Pons (tissue), 1 donor: ENCODE measurements around the gene KIAA1328.

Experiments
- DNase-seq: peaks from one replicate; pipeline ENCODE4 v3.0.0-alpha.2; 2016; ENCODE audit warnings: low spot score

Gene KIAA1328

DNA sequence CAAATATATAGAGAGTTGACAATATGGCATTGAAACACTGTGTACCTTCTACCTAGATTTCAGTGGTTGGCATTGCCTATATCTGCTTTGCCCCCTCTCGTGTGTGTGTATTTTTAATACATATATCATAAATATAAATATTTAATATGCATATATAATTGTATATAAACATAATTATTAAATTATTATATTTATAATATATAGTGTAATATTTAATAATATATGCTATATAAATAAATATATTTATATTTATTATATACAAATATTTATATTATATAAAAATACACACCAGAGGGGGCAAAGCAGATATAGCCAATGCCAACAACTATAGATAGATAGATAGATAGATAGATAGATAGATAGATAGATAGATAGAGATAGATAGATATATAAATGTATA lies 124.1 kb downstream of the KIAA1328 start:
- no peak for DNase-seq

DNA sequence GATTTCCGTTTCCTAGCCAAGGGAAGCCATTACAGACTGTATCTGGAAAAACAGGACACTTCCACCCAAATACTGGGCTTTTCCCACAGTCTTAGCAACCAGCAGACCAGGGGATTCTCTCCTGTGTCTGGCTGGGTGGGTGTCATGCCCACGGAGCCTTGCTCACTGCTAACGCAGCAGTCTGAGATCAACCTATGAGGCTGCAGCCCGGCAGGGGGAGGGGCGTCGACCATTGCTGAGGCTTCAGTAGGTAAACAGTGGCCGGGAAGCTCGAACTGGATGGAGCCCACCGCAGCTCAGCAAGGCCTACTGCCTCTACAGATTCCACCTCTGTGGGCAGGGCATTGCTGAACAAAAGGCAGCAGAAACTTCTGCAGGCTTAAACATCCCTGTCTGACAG lies 131.1 kb downstream of the KIAA1328 start:
- no peak for DNase-seq

DNA sequence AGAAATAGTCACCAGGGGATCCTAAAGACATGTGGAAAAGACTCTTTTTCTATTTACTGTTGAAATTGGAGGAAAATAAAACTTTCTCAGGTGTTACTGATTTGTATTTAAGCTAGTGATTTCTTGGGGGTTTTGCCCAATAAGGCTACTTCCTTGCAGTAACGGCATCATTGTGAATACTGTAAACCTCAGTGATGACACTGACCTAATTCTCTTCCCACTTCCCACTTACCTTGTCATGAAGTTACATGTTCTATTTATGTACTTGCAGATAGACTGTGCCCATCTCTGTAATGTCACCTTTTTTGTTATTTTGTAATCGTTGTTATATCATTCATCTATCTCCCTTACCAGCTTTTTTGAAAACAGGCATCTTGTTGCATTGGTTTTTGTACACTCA lies 134.5 kb downstream of the KIAA1328 start:
- no peak for DNase-seq

DNA sequence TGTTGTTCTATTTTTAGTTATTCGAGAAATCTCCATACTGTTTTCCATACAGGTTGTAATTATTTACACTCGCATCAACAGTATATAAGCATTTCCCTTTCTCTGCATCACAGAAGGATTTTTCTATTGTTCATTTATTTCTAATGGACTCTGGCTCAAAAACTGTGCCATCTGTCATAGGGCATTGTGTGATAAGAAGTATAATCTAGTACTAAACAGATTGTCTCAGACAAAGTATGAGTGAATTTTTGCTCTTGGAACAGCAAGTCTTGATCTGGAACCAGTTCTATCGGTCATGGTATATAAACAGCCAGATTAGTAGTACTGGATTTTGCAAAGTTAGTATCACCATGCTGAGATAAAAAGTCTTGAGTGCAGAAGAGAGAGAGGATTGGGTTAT lies 145.8 kb downstream of the KIAA1328 start:
- DNase-seq, result no peak

DNA sequence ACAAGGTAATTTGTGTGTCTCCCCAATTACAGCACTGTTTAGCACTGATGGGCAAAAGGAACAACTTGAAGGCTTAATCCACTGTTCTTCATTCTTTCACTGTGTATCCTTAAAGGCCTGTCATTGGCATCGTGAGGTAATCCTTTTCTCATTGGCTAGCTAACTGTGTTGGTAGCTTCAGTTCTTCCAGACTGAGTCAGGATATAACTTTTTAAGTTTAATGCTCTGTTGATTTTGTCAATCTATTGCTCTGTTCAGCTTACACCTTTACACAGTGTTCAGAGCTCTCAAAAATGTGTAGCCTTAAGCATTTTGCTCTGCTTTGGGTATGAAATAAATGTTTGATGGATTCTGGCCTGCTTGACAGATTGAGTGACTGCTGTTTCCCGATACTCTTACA lies 148.2 kb downstream of the KIAA1328 start:
- no peak for DNase-seq

DNA sequence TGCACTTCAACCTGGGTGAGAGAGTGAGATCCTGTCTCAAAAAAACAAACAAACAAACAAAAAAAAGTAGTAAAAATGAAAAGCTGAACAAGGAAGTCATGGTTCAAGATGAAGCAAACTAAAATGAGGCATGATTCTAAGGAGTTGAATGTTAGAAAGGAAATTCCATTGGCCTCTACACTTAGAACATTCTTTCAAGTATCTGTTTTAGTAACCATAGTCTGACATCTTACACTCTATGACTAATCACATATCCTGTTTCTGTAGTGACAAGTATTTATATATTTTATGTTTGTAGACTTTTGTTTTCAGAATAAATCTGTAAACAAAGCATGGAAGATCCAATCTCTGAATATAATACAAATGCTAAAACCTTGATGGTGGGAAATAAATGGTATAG lies 164.1 kb downstream of the KIAA1328 start:
- DNase-seq, result no peak

DNA sequence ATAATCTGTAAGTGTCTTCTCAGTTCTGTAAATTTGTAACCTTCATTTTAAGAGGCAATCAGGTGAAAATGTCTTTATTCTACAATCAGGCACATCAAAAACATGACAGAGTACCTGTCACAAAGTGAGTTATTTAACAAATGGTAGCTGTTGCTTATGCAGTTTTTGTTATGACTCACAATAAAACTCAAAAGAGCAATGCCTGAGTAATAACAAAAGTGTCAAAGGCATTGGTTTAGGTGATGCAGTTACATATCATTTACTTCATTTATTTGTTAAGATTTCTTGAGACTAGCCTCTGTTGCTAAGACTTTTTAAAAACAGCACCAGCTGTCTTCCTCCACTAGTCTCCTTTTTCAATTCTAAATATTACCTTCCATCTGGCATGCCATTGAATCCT lies 177.8 kb downstream of the KIAA1328 start:
- peak; percentile 5 for DNase-seq

DNA sequence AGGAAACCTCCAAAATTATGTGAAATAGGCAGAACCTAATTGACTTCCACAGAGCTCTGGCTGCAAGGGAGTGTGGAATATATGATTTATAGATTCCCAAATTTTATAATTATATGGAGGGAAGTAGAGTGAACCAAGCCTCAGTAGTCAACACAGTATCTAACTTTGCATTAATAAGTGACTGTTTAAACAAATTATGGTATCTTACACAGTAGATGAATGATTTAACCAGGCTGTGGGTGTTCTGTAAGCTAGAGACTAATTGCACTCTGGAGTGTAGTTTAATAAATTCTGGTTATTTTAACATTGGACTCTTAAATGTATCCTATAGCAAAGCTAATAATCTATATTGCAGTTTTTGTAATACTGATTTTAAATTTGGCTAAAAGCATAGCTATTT lies 183.5 kb downstream of the KIAA1328 start:
- no peak for DNase-seq

DNA sequence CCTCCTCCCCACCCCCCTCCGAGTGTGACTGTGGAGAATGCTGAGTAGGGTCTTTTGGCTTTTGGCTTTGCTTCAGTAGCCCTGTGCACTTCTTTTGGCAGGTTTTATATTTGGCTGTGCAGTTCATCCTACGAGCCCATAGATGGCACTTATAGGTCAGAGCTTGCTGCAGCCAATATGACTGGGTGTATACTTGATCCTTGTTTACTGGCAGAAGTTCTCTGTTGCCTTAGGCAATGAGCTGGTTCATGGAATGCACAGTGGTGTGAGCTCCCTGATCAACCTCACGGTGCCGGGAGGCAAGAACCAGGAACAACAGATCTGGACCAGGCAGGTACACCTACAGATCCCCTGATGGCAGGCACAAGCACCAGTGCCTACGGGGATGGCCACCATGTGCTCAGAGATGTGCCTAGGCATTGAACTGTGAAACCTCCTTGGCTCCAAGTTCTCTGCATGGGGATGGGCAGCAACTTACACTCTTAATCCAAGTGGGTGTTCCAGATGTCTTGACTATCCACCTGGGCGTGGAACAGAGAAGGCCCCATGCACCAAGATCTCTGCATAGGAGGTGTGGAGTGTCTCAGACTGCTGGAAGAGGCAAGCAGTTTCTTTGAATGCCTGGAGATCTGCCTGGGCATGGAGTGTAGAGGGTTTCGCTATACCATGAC lies 190.4 kb downstream of the KIAA1328 start:
- no peak for DNase-seq

DNA sequence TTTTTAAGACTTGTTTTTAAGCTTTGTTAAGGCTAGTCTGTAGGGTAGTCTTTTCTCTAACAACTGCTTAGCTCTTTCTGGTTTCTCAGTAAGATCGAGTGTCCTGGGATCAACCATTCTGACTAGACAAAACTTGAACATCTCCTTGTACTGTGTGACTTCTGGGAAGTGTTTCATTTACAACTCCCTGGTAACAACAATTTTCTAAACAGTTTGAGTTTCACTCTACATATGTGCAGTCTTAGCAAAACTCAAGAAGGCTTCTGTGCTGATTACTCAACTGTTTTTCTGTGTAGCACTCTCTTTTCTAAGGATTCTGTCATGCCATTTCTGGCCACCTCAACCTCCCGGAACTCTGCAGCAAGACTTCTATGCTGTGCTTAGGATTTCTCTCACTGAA lies 204.5 kb downstream of the KIAA1328 start:
- no peak for DNase-seq

DNA sequence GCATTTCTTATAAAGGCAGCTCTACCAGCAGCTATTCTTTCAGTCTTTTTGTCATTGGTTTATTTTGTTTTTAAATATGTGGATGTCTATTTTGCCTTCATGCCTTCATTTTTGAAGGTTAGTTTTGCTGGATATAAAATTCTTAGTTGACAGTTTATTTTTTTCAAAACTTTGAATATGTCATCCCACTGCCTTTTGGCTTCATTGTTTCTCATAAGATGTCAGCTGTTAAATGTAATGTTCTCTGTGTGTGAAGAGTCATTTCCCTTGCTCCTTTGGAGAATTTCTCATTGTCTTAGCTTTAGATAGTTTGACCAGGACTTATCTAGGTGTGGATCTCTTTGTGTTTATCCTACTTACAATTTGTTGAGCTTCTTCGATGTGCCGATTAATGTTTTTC lies 213.5 kb downstream of the KIAA1328 start:
- DNase-seq, result no peak

DNA sequence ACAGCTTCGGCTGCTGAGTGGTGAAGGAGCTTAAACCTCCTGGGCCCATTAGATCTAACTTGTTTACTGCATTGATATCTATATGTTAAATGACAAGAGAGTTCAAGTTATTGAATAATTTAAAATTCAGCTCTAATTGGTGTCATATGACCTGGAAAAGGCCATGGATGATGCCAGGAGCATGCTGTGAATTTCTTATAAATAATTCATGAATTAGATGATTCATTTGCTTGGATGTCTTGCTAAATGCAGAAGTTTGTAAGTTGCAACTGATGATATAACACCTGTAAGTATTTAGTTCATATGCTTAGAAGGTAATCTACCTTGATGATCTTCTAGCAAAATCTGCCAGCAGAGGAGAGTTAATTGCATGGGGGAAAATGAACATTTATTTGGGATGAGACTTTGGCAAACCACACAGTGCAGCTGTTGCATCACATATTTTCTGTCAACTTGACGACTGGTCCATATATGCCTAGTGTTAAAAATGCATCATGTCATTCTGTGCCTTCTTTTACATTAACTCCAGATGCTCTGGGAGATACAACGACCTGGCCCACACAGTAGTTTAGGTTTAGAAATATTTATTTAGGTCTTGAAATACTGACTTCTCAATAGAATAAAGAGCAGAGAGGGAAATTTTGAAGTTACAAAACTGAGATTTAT lies 226.3 kb downstream of the KIAA1328 start:
- DNase-seq, result no peak

DNA sequence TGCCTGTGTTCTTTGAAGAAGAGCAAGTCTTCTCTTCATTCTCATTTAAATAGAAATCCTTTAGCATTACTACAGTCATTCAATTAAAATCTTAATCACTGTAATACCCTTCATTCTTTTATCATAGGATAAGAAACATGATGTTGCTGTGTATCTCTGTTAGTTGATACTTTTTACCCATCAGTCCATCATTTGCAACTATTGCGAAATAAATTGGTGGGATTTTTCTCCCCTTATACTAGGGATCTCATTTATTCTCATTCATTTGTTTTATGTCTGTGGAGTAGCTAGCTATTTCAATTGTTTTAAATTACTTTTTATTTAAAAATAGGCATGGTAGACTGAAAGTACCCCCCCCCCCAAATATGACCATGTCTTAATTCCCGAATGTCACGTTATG lies 235.3 kb downstream of the KIAA1328 start:
- DNase-seq, result no peak

DNA sequence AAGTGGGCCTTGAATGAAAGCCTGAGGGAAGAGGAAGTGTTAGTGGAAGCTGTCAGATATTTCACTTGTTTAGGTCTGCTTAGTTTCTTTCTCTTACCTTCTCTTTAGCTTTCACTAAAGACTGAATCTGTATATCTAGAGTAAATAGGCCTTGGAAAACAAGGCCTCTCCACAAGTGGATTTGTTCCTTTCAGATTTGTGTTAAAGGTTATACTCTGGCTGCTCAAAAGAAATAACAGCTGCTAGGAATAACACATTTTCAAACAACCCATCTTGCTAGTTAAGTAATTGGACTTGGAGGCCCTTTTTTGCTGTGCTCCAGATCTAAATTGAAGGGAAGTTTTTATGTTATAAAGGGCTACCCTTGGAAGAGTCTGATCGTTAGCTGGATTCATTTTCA lies 236.3 kb downstream of the KIAA1328 start:
- no peak for DNase-seq

DNA sequence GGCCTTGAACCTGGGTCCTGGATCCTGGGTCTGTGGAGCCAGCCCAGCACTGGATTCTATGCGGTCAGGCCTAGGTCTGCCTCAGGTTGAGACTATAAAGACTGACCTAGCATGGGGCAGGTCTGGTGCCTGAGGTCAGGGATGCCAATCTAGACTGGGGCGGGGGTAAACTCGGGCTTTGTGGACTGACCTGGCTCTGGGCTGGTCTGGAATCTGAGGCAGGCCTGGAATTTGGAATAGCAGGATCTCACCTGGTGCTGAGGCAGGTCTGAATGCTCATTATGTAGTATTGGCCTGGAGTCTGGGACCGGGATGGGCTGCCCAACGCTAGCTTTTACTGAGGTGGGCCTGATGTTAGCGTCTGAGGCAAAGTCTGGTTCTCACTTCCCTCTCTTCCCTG lies 256.0 kb downstream of the KIAA1328 start:
- DNase-seq, result no peak

DNA sequence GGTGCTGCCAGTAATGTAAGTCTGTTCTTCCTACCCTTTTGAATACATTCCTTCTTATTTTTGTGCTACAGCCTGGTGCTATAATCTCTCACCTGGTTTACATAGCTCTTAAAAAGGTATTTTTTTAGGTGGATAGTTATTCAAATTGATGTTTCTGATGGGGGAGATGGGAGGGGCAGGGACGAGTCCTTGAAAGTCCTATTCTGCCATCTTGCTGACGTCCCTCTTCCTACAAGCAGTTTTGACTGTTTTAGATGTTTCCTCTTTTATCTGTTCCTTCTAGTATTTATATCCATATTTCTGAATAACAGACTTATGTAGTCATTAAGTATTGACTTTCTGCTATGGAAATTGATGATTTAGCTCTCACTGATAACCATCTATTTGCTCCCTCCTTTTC lies 256.4 kb downstream of the KIAA1328 start:
- no peak for DNase-seq

DNA sequence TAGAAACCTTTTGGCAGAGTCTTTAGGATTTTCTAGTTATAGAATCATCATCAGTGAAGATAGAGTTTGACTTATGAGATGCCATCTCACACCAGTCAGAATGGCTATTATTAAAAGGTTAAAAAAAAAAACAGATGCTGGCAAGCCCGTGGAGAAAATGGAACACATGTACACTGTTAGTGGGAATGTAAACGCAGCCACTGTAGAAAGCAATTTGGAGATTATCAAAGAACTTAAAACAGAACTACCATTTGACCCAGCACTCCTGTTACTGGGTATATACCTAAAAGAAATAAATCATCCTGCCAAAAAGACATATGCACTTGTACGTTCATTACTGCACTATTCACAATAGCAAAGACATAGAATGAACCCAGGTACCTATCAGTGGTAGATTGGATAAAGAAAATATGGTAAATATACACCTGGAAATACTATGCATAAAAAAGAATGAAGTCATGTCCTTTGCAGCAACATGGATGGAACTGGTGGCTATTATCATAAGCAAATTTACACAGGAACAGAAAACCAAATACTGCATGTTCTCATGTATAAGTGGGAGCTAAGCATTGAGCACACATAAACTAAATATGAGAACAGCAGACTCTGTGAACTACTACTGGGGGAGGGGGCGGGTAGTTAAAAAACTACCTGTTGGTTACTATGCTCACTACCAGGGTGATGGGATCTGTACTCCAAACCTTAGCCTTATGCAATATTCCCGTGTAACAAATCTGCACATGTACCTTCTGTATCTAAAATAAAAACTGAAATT lies 279.0 kb downstream of the KIAA1328 start:
- no peak for DNase-seq

DNA sequence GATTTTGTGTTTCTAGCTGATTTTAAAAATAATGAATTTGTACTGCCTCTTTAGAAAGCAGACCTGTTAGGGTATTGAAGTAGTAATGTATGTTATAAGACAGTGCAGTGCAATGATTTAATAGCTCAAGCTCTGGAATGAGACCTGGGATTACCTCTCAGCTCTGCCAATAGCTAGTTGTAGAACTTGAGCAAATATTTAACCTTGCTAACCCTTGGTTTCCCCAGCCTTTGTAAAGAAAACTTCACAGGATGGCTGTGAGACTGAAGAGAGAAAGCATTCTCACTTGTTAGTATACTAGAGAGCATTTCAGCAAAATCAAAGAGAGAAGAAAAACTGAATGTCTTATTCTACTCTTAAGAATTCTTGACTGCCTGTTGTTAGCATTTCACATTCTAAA lies 293.9 kb downstream of the KIAA1328 start:
- no peak for DNase-seq

DNA sequence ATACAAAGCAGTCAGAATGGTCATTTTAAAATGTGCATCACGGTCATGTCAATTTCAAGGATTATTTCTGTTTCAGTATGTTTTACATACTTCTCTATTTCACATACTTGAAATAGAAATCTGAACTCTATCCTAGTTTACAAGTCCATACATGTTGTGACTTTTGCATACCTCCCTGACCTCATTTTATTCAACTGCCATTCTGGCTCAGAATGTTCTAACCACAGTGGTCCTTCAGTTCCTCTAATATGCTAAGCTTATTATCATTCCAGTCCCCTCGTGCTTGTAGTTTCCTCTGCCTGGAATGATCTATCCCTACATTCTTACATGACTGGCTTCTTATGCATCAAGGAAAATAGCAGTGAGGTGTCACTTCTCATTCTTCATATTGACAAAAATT lies 295.6 kb downstream of the KIAA1328 start:
- DNase-seq, result no peak

DNA sequence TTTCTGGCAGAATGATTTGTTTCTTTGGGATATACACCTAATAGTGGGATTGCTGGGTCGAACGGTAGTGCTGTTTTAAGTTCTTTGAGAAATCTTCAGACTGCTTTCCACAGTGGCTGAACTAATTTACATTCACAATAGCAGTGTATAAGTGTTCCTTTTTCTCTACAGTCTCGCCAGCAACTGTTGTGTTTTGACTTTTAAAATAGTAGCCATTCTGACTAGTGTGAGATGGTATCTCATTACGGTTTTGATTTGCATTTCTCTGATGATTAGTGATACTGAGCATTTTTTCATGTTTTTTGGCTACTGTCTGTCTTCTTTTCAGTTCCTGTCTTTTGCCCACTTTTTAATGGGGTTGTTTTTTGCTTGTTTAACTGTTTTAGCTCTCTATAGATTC lies 306.2 kb downstream of the KIAA1328 start:
- DNase-seq, result no peak

DNA sequence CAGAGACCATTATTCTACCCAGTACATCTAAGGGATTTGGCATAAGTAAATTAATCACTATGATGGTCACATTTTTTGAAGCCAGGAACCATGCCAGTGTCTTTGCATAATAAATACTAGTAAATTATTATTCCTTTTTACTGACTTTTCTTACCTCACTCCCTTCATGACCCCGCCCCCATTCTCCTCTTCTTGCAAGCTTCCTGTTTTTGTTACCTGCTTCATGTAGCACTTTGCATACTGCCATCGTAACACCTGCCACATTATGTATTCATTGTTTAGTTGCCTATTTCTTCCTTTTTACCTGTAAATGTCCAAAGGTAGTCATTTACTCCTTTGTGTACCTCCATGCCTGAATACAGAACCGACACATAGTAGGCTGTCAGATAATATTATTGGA lies 309.5 kb downstream of the KIAA1328 start:
- DNase-seq, result no peak

DNA sequence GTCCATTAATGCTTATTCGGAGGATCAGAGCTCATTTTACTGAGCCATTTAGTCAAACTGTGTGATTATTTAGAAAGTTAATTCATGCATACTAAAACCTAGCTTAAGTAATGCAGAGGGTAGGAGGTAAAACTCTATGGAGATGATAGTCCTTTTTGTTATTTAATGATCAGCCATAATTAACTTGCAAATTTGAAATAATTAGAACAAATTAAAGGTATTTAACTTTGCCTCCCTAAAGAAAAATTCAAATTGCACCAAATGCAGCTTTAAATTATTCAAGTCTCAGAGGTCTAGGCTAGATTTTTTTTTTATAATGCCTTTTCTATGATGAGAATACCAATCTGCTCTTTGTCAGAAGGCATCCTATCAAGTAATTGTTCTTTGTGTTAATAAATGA lies 310.9 kb downstream of the KIAA1328 start:
- DNase-seq, result no peak

DNA sequence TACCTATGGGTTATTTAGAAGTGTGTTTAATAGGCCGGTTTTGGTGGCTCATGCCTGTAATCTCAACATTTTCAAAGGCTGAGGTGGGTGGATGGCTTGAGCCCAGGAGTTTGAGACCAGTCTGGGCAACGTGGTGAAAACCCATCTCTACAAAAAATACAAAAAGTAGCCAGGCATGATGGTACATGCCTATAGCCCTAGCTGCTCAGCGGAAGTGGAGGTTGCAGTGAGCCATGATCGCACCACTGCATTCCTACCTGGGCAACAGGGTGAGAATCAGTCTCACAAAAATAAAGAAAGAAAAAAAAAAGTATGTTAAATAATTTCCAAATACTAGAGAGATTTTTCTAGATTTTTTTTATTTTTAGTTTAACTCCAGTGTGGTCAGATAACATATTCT lies 316.0 kb downstream of the KIAA1328 start:
- no peak for DNase-seq
